B cell (primary cell): ENCODE results near the gene EDNRA. TPM values are rescaled to one million over a fixed set of nuclear protein-coding genes. Genes with fewer than 3 reads are reported as not detected.

Experiments
- ATAC-seq: fragments of 200-7000 bp; cut with Tn5 transposase; one replicate; pipeline ENCODE4 v1.10.0; 2021; ENCODE audit warnings: low read depth, mild to moderate bottlenecking, moderate number of reproducible peaks, moderate library complexity
- CTCF ChIA-PET: fragments of 350-600 bp; sonication (Branson Sonifier 250); formaldehyde crosslinking; loops from one replicate; lab custom pipeline; 2021; ENCODE audit warnings: antibody characterized with exemption, inconsistent platforms; lab: Charles Lee
- POLR2A ChIA-PET: fragments of 350-600 bp; sonication (Branson Sonifier 250); formaldehyde crosslinking; loops from one replicate; lab custom pipeline; 2021; ENCODE audit warnings: antibody characterized with exemption; lab: Charles Lee
- DNase-seq: peaks from one replicate; pipeline ENCODE4 v3.0.0; 2013
- H2AFZ ChIP-seq: 2 replicates; pipeline ENCODE4 v1.6.1; 2012; ENCODE audit warnings: mild to moderate bottlenecking, low read depth, low read length; ENCODE audit not compliant: insufficient read depth, poor library complexity, severe bottlenecking
- H3K27ac ChIP-seq, 2 donors: 1 replicate in 1 of 2; 2 replicates in 1 of 2; pipeline ENCODE4 v1.5.1; 2012 to 2013; ENCODE audit warnings: low read length in 2 of 2, mild to moderate bottlenecking in 2 of 2, moderate library complexity in 1 of 2
- H3K27me3 ChIP-seq, 4 experiments: fragments of 200-600 bp in 1 of 4; sonication (generic) in 1 of 4; replicated peaks in 1 of 4; 1 replicate in 2 of 4; 2 replicates in 2 of 4; pipeline versions ENCODE4 v1.6.1 to v1.7.0; 2013 to 2016; ENCODE audit warnings: low read length in 3 of 4, mild to moderate bottlenecking in 2 of 4, mixed read lengths in 1 of 4, moderate library complexity in 1 of 4; ENCODE audit not compliant: insufficient read depth in 4 of 4, control insufficient read depth in 3 of 4; ENCODE audit errors: control extremely low read depth in 1 of 4
- H3K36me3 ChIP-seq, 2 experiments: replicated peaks in 1 of 2; 1 replicate in 1 of 2; 2 replicates in 1 of 2; pipeline versions ENCODE4 v1.6.1 to v1.7.1; 2013; ENCODE audit warnings: low read length in 1 of 2; ENCODE audit not compliant: insufficient read depth in 2 of 2, control insufficient read depth in 1 of 2; ENCODE audit errors: control extremely low read depth in 1 of 2, extremely low read depth in 1 of 2
- H3K4me1 ChIP-seq, 2 donors: fragments of 200-600 bp in 1 of 2; sonication (generic) in 1 of 2; 1 replicate in 1 of 2; 2 replicates in 1 of 2; pipeline versions ENCODE4 v1.5.1 to v1.6.1; 2013 to 2017; ENCODE audit warnings: low read length in 2 of 2; ENCODE audit not compliant: control insufficient read depth in 2 of 2, insufficient read depth in 2 of 2
- H3K4me2 ChIP-seq: replicated peaks from 2 replicates; pipeline ENCODE3; 2012; ENCODE audit warnings: mild to moderate bottlenecking, low read depth, low read length; ENCODE audit not compliant: poor library complexity, severe bottlenecking
- H3K4me3 ChIP-seq, 5 experiments: fragments of 200-600 bp in 1 of 5; sonication (generic) in 1 of 5; 1 replicate in 3 of 5; 2 replicates in 2 of 5; pipeline versions ENCODE4 v1.5.1 to v1.7.0; 2011 to 2016; ENCODE audit warnings: low read length in 4 of 5, mild to moderate bottlenecking in 4 of 5, low read depth in 2 of 5, control low read depth in 1 of 5, moderate library complexity in 1 of 5; ENCODE audit not compliant: insufficient read depth in 1 of 5; ENCODE audit errors: control extremely low read depth in 1 of 5, extremely low read depth in 1 of 5
- H3K79me2 ChIP-seq: fragments of 200-600 bp; sonication (generic); one replicate; pipeline ENCODE4 v1.6.0; 2016; ENCODE audit warnings: low read length; ENCODE audit not compliant: control insufficient read depth, insufficient read depth
- H3K9ac ChIP-seq: fragments of 200-600 bp; sonication (generic); 2 replicates; pipeline ENCODE4 v1.6.1; 2017; ENCODE audit warnings: mild to moderate bottlenecking, low read length, moderate library complexity
- H3K9me3 ChIP-seq, 3 donors: one replicate each; pipeline versions ENCODE4 v1.6.1 to v1.7.1; 2013; ENCODE audit warnings: low read length in 2 of 3; ENCODE audit not compliant: control insufficient read depth in 2 of 3, insufficient read depth in 1 of 3; ENCODE audit errors: control extremely low read depth in 1 of 3
- H4K20me1 ChIP-seq: 2 replicates; pipeline ENCODE4 v1.6.0; 2012; ENCODE audit warnings: mild to moderate bottlenecking, low read length; ENCODE audit not compliant: insufficient read depth, control insufficient read depth, poor library complexity, severe bottlenecking
- H3K27ac Mint-ChIP-seq: one replicate; pipeline ENCODE4 v1.8.0; 2021; ENCODE audit warnings: mixed read lengths
- H3K27me3 Mint-ChIP-seq: one replicate; pipeline ENCODE4 v1.8.0; 2021; ENCODE audit warnings: mixed read lengths
- H3K4me1 Mint-ChIP-seq: one replicate; pipeline ENCODE4 v1.8.0; 2021; ENCODE audit warnings: mixed read lengths
- H3K4me3 Mint-ChIP-seq: one replicate; pipeline ENCODE4 v1.8.0; 2021; ENCODE audit warnings: mixed read lengths
- H3K9me3 Mint-ChIP-seq: one replicate; pipeline ENCODE4 v1.8.0; 2022; ENCODE audit warnings: mixed read lengths; ENCODE audit not compliant: insufficient read depth
- CTCF ChIP-seq: fragments of 200-600 bp; IDR thresholded peaks from one replicate; pipeline ENCODE4 v1.8.0; 2022; ENCODE audit warnings: antibody characterized with exemption, mild to moderate bottlenecking
- EZH2 ChIP-seq: IDR thresholded peaks from 2 replicates; pipeline ENCODE4 v1.6.1; 2012; ENCODE audit warnings: borderline replicate concordance, low read depth, mild to moderate bottlenecking, moderate library complexity, low read length; ENCODE audit not compliant: insufficient read depth, poor library complexity, severe bottlenecking
- WGBS: methylation state at CpG from one replicate; pipeline ENCODE4 v1.1.5; 2013; ENCODE audit warnings: missing lambda C conversion rate; ENCODE audit not compliant: insufficient coverage; 5-methylcytosine and 5-hydroxymethylcytosine counted together
- intact Hi-C: fragments of 100-400 bp; cut with micrococcal nuclease; formaldehyde crosslinking; loops from one replicate; pipeline ENCODE4 v1.10.0; 2022
- polyA plus RNA-seq: library from polyadenylated mRNA; depleted of rRNA; stranded (reverse); fragments of >200 nt; gene quantifications from 2 replicates; pipeline ENCODE4 v1.2.3, GENCODE V29; 2012
- total RNA-seq, 2 donors: library from RNA; stranded (reverse); fragments of 120-200 nt in 1 of 2; gene quantifications; 1 replicate in 1 of 2; 2 replicates in 1 of 2; pipeline versions ENCODE4 v1.2.3 to v1.2.4, GENCODE V29; 2013 to 2022

The EDNRA gene
- total and polyA plus RNA-seq, 2 donors (not counting 1 experiment from before 2014, with no cell fraction given): not detected

DNA sequence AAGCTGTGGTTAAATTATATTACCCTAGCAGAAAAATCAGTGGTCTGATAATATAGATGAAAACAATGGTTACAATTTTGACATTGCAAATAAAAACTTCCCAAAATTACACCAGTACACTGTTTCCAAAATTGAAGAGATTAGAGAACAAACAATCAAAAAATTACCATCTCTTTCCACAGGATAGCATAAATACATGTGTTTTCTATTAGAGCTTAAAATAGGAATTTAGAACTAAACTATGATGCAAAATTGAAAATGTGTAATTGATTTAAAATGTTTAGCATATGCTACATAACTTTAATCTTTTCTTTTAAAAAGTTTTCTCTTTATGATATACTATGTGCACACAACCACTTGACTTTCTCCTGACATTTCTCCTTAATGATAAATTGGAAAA, 6.7 kb downstream of the EDNRA start:
- no peaks in the 10 kb centered on the region for H3K4me1 ChIP-seq
- Mint-ChIP-seq H3K4me3 (no peak overlapping the region), H3K27me3 (no peaks in the 10 kb centered on the region), H3K4me1 (no peaks in the 10 kb centered on the region), H3K27ac (no peak overlapping the region), H3K9me3 (no peaks in the 10 kb centered on the region)
- H3K9ac ChIP-seq: no peak overlapping the region
- no peak for DNase-seq
- TF ChIP-seq EZH2: no peak
- TF ChIP-seq CTCF: no peak
- H3K27ac ChIP-seq: no peak overlapping the region
- H3K79me2 ChIP-seq: no peaks in the 10 kb centered on the region
- no peak overlapping the region for H2AFZ ChIP-seq
- no peak overlapping the region for H3K4me2 ChIP-seq
- ChIA-PET CTCF (no interaction called here), POLR2A (no interaction called here)
- intact Hi-C loops: no loop called here
- no peak overlapping the region for H3K4me3 ChIP-seq
- H4K20me1 ChIP-seq: no peaks in the 10 kb centered on the region
- H3K9me3 ChIP-seq: no peaks in the 10 kb centered on the region
- ATAC-seq: no peak
- no peaks in the 10 kb centered on the region for H3K36me3 ChIP-seq
- H3K27me3 ChIP-seq: no peaks in the 10 kb centered on the region

DNA sequence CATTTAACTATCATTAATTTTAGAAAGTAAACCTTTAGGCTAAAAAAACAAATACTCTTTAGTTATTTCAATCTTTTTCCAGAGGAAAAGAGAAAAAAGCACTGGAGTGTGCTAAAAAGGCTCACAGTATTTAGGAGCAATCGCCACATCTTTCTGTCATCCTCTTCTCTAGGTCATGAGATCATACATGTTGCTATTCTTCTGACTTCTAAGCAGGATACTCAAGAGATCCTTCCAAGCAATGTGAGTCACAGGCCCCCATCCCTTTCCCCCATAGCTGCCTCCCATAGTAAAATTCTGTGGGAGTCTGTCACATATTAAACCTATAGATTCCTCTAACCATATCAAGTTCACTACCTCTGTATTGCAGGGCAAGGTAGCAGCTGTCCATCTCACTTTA, 7.7 kb downstream of the EDNRA start:
- Mint-ChIP-seq H3K4me3 (no peak overlapping the region), H3K27me3 (no peaks in the 10 kb centered on the region), H3K9me3 (no peaks in the 10 kb centered on the region), H3K27ac (no peak overlapping the region), H3K4me1 (no peaks in the 10 kb centered on the region)
- Histone ChIP-seq H3K36me3 (no peaks in the 10 kb centered on the region), H3K4me2 (no peak overlapping the region), H3K27ac (no peak overlapping the region), H3K9me3 (no peaks in the 10 kb centered on the region), H3K4me1 (no peaks in the 10 kb centered on the region), H3K79me2 (no peaks in the 10 kb centered on the region), H3K4me3 (no peak overlapping the region), H2AFZ (no peak overlapping the region), H3K27me3 (no peaks in the 10 kb centered on the region), H4K20me1 (no peaks in the 10 kb centered on the region), H3K9ac (no peak overlapping the region)
- POLR2A ChIA-PET: no interaction called here
- WGBS: no CpG with 5 or more reads among the region's 1 CpG
- intact Hi-C loops: no loop called here
- CTCF ChIA-PET: no interaction called here
- ATAC-seq (no peak), DNase-seq (no peak)
- no peak for TF ChIP-seq EZH2
- TF ChIP-seq CTCF: no peak
